Bronchial epithelial cell (primary cell): ENCODE measurements around the gene PARD6G. TPM values are rescaled to one million over a fixed set of nuclear protein-coding genes. Genes with fewer than 3 reads are reported as not detected.
A peak's percentile ranks its signal among the peaks of the same experiment; 100 is the strongest.

ENCODE experiments used
- DNase-seq: peaks from one replicate; pipeline ENCODE4 v3.0.0-alpha.2; 2010; ENCODE audit warnings: low read depth
- FAIRE-seq: peaks from 2 replicates; lab custom pipeline; 2011; peaks lifted over from hg19 to GRCh38; lab: Jason Lieb, UNC
- H3K27me3 ChIP-seq: 2 replicates; pipeline ENCODE4 v1.5.1; 2011; ENCODE audit warnings: low read length; ENCODE audit not compliant: control insufficient read depth, insufficient read depth
- H3K36me3 ChIP-seq: 2 replicates; pipeline ENCODE4 v1.5.1; 2011; ENCODE audit warnings: low read length; ENCODE audit not compliant: control insufficient read depth, insufficient read depth
- H3K4me3 ChIP-seq: 2 replicates; pipeline ENCODE4 v1.5.1; 2011; ENCODE audit warnings: mild to moderate bottlenecking, low read depth, low read length, control low read depth
- total RNA-seq: library from RNA; depleted of rRNA; stranded (reverse); fragments of >200 nt; gene quantifications from 2 replicates; pipeline ENCODE4 v1.2.1, GENCODE V29; 2014
- TF ChIP-seq, protein P1 (sequence below): IDR thresholded peaks from 2 replicates; pipeline ENCODE4 v1.5.1; 2011; ENCODE audit warnings: mild to moderate bottlenecking, moderate library complexity, low read length, control low read depth, inconsistent platforms; ENCODE audit not compliant: insufficient read depth, severe bottlenecking

Gene PARD6G
- total RNA-seq, 1 donor from 2014 or later: 13.2 TPM

DNA sequence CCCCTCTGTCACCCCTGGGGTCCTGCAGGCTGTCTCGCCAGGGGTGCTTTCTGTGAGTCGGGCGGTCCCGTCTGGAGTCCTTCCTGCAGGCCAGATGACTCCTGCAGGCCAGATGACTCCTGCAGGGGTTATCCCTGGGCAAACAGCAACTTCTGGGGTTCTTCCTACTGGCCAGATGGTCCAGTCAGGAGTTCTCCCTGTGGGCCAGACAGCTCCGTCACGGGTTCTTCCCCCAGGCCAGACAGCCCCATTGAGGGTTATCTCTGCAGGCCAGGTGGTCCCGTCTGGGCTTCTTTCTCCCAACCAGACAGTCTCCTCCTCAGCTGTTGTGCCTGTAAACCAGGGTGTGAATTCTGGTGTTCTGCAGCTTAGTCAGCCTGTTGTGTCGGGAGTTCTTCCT lies 110.6 kb downstream of the PARD6G start:
- TF ChIP-seq, protein P1, sequence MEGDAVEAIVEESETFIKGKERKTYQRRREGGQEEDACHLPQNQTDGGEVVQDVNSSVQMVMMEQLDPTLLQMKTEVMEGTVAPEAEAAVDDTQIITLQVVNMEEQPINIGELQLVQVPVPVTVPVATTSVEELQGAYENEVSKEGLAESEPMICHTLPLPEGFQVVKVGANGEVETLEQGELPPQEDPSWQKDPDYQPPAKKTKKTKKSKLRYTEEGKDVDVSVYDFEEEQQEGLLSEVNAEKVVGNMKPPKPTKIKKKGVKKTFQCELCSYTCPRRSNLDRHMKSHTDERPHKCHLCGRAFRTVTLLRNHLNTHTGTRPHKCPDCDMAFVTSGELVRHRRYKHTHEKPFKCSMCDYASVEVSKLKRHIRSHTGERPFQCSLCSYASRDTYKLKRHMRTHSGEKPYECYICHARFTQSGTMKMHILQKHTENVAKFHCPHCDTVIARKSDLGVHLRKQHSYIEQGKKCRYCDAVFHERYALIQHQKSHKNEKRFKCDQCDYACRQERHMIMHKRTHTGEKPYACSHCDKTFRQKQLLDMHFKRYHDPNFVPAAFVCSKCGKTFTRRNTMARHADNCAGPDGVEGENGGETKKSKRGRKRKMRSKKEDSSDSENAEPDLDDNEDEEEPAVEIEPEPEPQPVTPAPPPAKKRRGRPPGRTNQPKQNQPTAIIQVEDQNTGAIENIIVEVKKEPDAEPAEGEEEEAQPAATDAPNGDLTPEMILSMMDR: no peak
- Histone ChIP-seq H3K4me3 (no peak overlapping the region), H3K36me3 (peaks cover 17% of the 10 kb centered on the region), H3K27me3 (no peaks in the 10 kb centered on the region)
- DNase-seq (no peak), FAIRE-seq (no peak)

GRCh38 chr18:80135136-80135535 lies 112.2 kb downstream of the PARD6G start:
- FAIRE-seq (no peak), DNase-seq (no peak)
- TF ChIP-seq, protein P1: no peak
- H3K36me3 ChIP-seq: peaks cover 17% of the 10 kb centered on the region
- H3K4me3 ChIP-seq: no peak overlapping the region
- H3K27me3 ChIP-seq: no peaks in the 10 kb centered on the region

GRCh38 chr18:80133124-80133523 lies 114.2 kb downstream of the PARD6G start:
- Histone ChIP-seq H3K4me3 (no peak overlapping the region), H3K36me3 (peaks cover 16% of the 10 kb centered on the region), H3K27me3 (no peaks in the 10 kb centered on the region)
- no peak for DNase-seq
- TF ChIP-seq, protein P1: no peak
- no peak for FAIRE-seq

- TF ChIP-seq, protein P1: no peak
- H3K4me3 ChIP-seq: no peak overlapping the region
- FAIRE-seq: no peak
- H3K36me3 ChIP-seq: peaks cover 9% of the 10 kb centered on the region
- peak; percentile 69 for DNase-seq
- H3K27me3 ChIP-seq: no peaks in the 10 kb centered on the region
These were observed 115.0 kb downstream of the PARD6G start for GRCh38 chr18:80132180-80132812.

DNA sequence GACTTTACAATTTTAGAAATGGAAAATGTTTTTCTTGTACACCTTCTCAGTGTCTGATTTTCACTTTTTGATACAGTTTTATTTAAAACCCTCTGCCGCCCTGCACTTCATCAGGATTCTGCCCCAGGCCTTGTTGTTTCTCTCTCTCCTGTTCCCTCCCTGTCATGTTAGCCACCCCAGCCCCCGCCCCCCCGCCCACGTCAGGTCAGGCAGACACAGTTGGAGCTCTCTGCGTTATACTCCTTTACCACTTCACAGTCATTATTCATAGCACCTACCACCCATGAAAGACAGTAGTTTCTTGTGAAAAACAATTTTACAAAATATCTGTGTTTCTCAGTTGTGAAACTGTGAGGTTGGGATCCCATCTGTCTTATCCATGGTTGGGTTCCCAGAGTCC lies 116.8 kb downstream of the PARD6G start:
- no peaks in the 10 kb centered on the region for H3K27me3 ChIP-seq
- TF ChIP-seq, protein P1: no peak
- DNase-seq (no peak), FAIRE-seq (no peak)
- no peak overlapping the region for H3K4me3 ChIP-seq
- H3K36me3 ChIP-seq: peaks cover 1% of the 10 kb centered on the region

DNA sequence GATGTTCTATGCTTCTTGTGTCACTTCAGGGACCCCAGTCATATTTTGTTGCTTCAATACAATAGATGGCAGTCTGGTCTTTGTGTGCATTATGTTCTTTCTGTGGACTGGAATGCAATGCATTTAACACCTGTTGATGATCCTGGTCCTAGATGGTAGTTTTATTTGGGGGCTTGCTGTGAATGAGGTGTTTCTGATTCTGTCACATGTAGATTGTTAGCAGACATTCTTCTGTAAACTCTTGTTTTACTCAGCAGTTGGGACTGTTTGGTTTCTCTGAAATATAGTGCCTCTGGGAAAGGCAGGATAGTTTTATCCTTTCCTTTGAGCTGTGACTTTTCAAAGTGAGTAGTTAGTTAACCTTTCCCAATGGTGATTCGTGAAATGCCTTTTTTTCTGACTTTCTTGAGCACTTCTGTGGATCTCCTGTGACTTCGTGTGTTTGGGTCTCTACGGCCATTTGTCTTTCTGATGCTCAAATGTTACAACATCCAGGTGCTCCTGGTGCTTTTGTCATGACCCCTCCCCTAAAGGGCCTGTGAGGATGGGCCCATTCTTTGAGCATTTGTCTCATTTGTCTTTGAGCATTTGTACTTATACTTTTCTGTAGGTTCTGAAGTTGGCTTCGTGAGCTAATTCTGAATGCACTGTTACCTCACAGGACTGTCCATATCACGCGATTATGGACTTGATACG lies 117.5 kb downstream of the PARD6G start:
- Histone ChIP-seq H3K4me3 (no peak overlapping the region), H3K36me3 (peaks cover 1% of the 10 kb centered on the region), H3K27me3 (no peaks in the 10 kb centered on the region)
- TF ChIP-seq, protein P1: no peak
- no peak for DNase-seq
- FAIRE-seq: no peak
